Right kidney (tissue), 1 donor: Measurements from ENCODE around the gene PSMA5.
A peak's percentile ranks its signal among the peaks of the same experiment; 100 is the strongest.
"Not testable (repeated sequence)": the region's sequence is repeated elsewhere in the genome, so short reads cannot be mapped to it uniquely, and the experiment has no call there.

Experiments
- DNase-seq: peaks from one replicate; pipeline ENCODE4 v3.0.0-alpha.2; 2016

The PSMA5 gene

DNA sequence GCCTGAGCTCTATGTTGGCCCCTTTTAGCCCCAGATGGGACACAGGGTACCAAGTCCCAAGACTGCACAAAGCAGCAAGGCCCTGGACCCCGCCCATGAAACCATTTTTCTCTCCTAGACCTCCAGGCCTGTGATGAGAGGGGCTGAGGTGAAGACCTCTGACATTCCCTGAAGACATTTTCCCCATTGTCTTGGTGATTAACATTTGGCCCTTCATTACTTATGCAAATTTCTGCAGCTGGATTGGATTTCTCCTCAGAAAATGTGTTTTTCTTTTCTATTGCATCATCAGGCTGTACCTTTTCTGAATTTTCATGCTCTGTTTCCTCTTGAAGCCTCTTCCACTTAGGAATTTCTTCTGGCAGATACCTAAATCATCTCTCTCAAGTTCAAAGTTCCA is 8.2 kb upstream of the PSMA5 start:
- no peak for DNase-seq

GRCh38 chr1:109433322-109433721 is 7.1 kb upstream of the PSMA5 start:
- DNase-seq, result no peak

- no peak for DNase-seq
Measured at GRCh38 chr1:109432336-109432735, 6.1 kb upstream of the PSMA5 start.

DNA sequence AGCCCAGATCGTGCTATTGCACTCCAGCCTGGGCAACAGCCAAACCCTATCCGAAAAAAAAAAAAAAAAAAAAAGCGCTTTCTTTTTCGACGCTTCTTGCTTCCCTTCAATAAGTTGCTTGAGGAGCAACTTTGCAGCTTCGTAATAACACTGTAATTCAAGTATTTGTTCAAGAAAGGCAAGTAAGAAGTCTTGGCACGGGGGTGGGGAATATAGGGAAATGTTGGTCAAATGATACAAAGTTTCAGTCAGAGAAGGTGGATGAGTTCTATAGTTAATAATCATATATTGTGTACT is 871 bp upstream of the PSMA5 start:
- DNase-seq, result no peak

- DNase-seq, result peak; percentile 83
Measured at GRCh38 chr1:109425391-109426280, 612 bp downstream of the PSMA5 start.

DNA sequence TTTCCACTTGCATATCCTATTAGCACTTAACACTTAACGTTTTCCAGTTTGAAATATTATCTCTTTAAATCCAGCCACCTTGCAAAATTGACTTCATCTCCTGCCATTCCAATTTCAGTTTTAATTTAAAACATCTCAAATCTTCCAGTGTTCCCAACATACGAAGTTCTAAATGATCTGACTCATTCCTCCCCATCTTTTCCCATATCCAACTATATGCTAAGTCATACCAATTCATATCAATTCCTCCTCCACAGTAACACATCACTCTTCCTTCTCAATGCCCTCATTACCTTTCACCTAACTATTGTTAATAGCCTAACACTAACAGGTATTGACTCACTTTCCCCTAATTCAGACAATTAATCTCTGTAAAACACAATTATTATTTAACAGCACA is 2.8 kb downstream of the PSMA5 start:
- no peak for DNase-seq

- no peak for DNase-seq
Measured at GRCh38 chr1:109412551-109412950, 13.7 kb downstream of the PSMA5 start.

DNA sequence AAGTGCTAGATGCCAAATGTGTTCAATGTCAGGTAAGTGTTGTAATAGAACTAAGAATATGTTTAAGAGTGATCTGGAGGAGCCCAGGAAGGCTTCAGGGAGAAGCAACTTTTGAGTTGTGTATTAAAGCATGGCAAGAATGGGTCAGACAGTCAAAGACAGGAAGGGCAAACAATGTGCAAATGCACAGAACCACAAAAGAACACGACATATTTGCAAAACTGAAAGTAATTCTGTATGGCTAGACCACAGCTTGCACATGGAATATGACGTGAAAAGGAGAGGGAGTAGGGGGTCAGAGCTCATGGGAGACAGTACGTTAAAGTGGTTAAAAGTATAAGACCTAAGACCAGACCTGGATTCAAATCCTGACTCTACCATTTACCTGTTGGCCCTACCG is 21.4 kb downstream of the PSMA5 start:
- no peak for DNase-seq

DNA sequence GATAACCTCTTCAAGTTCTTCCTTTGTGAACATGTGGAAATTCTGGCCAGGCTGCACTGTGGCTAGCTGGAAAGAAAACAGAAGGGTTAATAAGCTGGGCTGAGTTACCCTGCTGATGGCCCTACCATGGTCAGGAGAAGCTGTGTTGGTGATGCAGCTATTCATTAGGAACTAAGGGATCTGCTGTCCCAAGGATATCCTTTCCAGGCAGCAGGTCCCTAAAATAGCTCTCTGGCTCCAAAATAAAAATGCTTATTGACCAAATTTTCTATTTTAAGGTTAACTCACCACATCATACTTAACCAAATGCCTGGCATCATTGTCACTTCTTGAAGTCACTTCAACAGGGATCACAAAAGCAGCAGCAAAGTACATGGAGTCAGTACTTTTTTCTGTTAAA is 24.2 kb downstream of the PSMA5 start:
- no peak for DNase-seq

DNA sequence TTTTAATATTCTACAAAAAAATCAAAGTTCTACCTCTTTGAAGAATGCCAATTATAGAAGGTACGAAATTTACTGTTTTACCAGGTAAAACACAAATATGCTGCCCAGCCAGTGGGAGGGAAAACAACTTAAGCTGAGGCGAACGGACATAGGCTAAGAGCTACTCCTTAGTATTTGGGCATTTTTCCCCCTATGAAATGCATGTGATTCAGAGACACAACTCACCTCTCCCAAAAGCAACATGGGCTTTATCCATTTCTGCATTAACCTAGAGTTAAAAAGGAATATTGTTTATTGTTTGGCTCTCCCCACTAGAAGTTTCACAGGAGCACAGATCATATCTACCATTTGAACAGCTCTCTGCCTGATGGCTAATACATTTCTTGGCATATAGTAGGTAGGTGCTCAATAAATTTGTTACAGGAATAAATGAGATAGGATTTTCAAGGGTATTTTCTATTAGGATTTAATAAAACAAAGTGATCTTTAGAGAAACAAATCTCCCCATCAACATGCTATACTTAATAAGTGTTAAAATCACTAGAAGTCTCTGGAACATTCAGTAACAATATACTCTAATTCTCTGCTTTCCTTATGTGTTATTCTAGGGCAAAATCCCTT is 26.1 kb downstream of the PSMA5 start:
- DNase-seq, result no peak

- DNase-seq, result peak; percentile 26
Measured at GRCh38 chr1:109399326-109399957, 26.8 kb downstream of the PSMA5 start.

GRCh38 chr1:109398343-109399225 is 27.7 kb downstream of the PSMA5 start:
- DNase-seq, result no peak

DNA sequence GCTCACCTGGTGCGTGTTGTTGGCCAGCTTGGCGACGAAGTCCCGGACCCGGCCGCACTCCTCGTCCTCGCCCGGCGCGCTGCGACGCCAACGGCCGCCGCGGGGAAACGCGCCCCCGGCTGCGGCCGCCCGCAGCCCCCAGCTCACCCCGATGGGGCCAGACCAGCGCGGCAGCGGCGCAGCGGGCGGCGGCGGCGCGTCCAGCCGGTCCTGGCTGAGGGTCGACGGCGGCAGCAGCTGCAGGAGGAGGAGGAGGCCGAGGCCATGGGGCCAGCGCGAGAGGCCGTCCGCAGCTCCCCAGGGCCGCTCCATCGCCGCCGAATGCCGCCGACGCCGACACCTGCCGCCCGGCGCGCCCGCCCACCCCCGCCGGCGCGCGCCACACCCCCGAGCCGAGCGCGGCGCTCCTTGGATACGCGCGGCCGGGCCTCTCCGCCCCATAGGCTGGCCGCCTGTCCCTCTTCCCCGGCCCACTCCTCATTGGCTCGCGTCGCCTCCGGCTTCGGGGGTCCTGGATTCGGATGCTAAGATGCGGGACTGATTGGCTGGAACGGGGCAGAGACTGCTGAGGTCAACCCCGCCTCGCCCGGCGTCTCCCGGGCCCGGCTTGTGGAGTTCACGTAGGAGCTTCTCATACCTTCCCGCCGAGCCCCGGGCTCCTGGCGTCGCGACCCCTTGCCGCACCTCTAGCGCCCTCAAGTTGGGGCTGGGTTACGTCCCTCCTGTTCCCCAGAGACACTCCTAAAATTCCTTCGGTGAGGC is 28.5 kb downstream of the PSMA5 start, which contains the start of gene SORT1:
TSS of gene SORT1 (minus strand) at position 338 of the 762 bp plus-strand sequence. CDS start at position 312, 26 bp downstream.
- DNase-seq, result peak; percentile 84

DNA sequence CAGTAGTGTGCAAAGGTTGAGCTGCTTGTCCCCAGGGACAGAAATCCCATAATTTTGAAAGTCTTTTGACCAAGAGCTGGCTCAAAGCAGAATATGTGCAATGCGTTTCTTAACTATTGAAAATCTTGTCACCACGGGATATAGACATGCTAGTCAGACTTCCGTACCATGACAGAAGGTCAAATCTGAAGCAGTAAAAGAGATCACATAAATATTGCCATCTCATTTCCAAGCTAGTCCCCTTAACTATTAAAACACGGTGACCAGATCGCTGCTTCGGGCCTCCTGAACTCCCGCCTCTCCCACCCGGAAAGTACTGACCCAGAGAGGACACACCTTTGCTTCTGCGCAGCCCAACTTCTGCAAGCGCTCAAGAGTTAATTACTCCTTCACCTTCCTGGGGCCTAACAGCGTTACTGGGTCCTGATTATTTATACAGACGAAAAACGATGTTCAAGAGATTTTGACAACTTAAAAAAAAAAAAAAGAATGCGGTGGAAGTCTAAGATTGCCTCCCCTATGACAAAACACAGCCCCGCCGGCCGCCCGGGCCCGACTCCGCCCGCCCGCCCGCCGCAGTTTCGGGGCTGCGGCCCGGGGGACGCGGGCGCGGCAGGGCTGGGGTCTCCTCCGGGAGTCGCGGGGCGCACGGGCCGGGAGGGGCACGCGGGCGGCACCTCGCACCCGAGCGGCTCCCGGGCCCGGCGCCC is 29.2 kb downstream of the PSMA5 start:
- DNase-seq, result peak; percentile 45

GRCh38 chr1:109396513-109396839 is 29.8 kb downstream of the PSMA5 start:
- DNase-seq, result peak; percentile 6

DNA sequence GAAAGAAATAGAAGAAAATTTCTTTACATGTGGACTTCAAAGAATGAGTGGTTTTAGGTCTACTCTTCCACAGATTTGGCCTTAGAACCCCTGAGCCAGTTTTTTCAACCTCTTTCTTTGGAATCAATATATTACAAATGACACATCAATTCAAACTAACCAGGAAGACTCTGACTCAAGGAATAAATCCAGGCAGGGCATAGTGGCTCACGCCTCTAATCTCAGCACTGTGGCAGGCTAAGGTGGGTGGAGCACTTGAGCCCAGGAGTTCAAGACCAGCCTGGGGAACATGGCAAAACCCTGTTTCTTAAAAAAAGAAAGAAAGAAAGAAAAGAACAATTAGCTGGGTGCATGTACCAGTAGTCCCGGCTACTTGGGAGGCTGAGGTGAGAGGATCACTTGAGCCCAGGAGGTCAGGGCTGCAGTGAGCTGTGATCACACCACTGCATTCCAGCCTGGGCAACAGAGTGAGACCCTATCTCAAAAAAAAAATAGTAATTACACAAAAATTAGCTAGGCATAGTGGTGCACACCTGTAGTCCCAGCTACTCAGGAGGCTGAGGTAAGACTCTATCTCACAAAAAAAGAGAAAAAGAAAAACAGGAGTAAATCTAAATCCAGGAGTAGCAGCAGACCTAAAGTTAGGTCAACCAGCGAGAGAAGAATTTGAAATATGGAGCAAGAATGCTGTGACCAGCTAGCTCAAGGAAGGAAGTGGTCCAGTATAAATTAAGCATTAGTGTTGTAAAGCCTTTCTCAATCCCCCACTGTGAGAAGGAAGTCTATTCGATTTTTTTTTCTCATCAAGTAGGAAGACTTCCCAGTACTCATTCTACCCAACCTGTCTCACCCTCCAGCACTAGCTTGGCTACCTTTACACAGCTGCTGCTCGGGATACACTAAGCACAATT is 30.4 kb downstream of the PSMA5 start:
- no peak for DNase-seq

GRCh38 chr1:109395282-109395599 is 31.0 kb downstream of the PSMA5 start:
- DNase-seq, result not testable (repeated sequence)

DNA sequence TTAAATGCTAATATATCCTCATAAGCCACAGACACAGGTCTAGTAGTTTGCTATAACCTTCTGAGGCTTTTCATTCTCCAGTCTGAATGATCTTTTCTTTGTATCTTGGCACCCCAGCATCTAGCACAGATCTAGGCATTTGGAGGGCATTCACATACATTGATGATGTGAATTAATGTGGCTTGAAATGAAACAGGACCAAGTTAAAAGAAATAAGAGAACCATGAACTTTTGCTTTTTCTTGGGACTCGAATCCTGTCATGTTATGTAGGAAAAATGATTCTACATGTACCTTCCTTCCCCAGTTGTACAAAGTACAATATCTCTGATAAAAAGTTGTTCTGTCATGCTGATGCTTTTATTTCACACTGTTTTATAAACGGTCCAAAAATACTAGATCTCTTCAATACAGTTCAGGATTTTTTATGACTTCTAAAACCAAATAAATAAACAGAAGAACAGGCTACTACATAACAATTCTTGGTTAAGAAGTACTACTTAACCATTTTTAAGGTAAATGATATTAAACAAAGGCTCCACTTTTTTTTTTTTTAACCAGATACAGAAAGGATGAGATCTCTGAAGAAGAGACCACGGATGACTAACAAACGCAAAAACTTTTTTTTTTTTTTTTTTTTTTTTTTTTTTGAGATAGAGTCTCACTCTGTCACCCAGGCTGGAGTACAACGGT is 31.5 kb downstream of the PSMA5 start:
- no peak for DNase-seq

DNA sequence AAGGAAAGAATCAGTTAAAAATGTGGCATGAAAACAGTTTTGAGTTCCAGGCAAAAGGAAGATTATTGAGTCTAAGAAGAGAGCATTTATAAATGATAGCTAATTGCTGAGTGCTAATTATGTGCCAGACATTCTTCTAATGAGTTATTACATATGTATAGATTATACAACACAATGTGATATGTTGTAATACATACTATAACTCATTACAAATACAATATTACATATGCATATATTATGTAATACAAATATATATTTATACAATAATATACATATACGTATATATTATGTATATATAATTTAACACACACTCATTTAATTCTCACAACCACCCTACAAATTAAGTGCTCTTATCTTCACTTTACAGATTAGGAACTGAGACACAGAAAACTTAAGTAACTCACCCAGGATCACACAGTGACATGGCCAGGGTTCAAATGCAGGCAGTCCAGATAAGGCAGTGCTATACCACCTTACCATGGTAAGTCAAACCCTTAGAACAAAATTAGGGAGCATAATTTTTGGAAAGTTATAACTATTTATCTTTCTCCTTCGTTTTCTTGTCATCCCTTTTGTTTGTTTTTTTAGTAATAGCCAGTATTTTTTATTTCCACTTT is 32.5 kb downstream of the PSMA5 start:
- no peak for DNase-seq
